Neural progenitor cell (in vitro differentiated cells): Measurements from ENCODE around the gene TYW5. TPM values are rescaled to one million over a fixed set of nuclear protein-coding genes. Genes with fewer than 3 reads are reported as not detected.
A peak's percentile ranks its signal among the peaks of the same experiment; 100 is the strongest.

Experiments used
- DNase-seq: peaks from one replicate; pipeline ENCODE4 v3.0.0-alpha.2; 2016; ENCODE audit warnings: low spot score
- H2AFZ ChIP-seq: fragments of 200-600 bp; sonication (generic); replicated peaks from 2 replicates; pipeline ENCODE4 v1.6.1; 2016; ENCODE audit warnings: antibody characterized with exemption
- H3F3A ChIP-seq: fragments of 200-600 bp; sonication (generic); 2 replicates; pipeline ENCODE4 v1.6.1; 2016; ENCODE audit warnings: antibody characterized with exemption, low read depth
- H3K27ac ChIP-seq: fragments of 200-600 bp; sonication (generic); 2 replicates; pipeline ENCODE4 v1.5.1; 2016; ENCODE audit warnings: mild to moderate bottlenecking
- H3K27me3 ChIP-seq: fragments of 200-600 bp; sonication (generic); 2 replicates; pipeline ENCODE4 v1.6.1; 2016; ENCODE audit warnings: mild to moderate bottlenecking, moderate library complexity
- H3K36me3 ChIP-seq: fragments of 200-600 bp; sonication (generic); 2 replicates; pipeline ENCODE4 v1.5.1; 2016
- H3K4me1 ChIP-seq: fragments of 200-600 bp; sonication (generic); 2 replicates; pipeline ENCODE4 v1.6.1; 2016; ENCODE audit warnings: mixed run types
- H3K4me2 ChIP-seq: fragments of 200-600 bp; sonication (generic); 2 replicates; pipeline ENCODE4 v1.6.1; 2016
- H3K4me3 ChIP-seq: fragments of 200-600 bp; sonication (generic); 2 replicates; pipeline ENCODE4 v1.5.1; 2016
- H3K79me2 ChIP-seq: fragments of 200-600 bp; sonication (generic); 2 replicates; pipeline ENCODE4 v1.6.1; 2016; ENCODE audit warnings: low read depth
- H3K9ac ChIP-seq: fragments of 200-600 bp; sonication (generic); 2 replicates; pipeline ENCODE4 v1.6.1; 2016
- H3K9me3 ChIP-seq: fragments of 200-600 bp; sonication (generic); 2 replicates; pipeline ENCODE4 v1.5.1; 2016; ENCODE audit warnings: low read depth
- H4K20me1 ChIP-seq: fragments of 200-600 bp; sonication (generic); 2 replicates; pipeline ENCODE4 v1.6.1; 2016; ENCODE audit warnings: low read depth
- H3K27ac Mint-ChIP-seq: 3 replicates; pipeline ENCODE4 v1.8.0; 2021; ENCODE audit warnings: mixed read lengths
- H3K27me3 Mint-ChIP-seq: 2 replicates; pipeline ENCODE4 v1.8.0; 2022; ENCODE audit warnings: low read depth, mild to moderate bottlenecking, inconsistent platforms, moderate library complexity, mixed read lengths; ENCODE audit not compliant: insufficient read depth
- H3K36me3 Mint-ChIP-seq: 3 replicates; pipeline ENCODE4 v1.8.0; 2021; ENCODE audit warnings: mixed read lengths
- H3K4me1 Mint-ChIP-seq: 3 replicates; pipeline ENCODE4 v1.8.0; 2021; ENCODE audit warnings: mixed read lengths
- H3K4me3 Mint-ChIP-seq: 3 replicates; pipeline ENCODE4 v1.8.0; 2021; ENCODE audit warnings: mild to moderate bottlenecking, moderate library complexity, mixed read lengths
- H3K9me3 Mint-ChIP-seq: 3 replicates; pipeline ENCODE4 v1.8.0; 2020; ENCODE audit warnings: mixed read lengths
- EZH2 ChIP-seq: fragments of 200-600 bp; sonication (generic); IDR thresholded peaks from 2 replicates; pipeline ENCODE4 v1.6.1; 2017; ENCODE audit warnings: antibody characterized with exemption, mild to moderate bottlenecking, moderate library complexity
- EZH2phosphoT487 ChIP-seq: fragments of 200-600 bp; sonication (generic); IDR thresholded peaks from 2 replicates; pipeline ENCODE4 v1.6.1; 2017; ENCODE audit warnings: antibody characterized with exemption
- total RNA-seq: library from RNA; depleted of rRNA; stranded (reverse); fragments of >200 nt; gene quantifications from 2 replicates; pipeline ENCODE4 v1.2.3, GENCODE V29; 2015; ENCODE audit warnings: low replicate concordance
- TF ChIP-seq, protein P1 (sequence below): fragments of 200-600 bp; sonication (generic); IDR thresholded peaks from 2 replicates; pipeline ENCODE4 v1.5.1; 2017; ENCODE audit warnings: antibody characterized with exemption, mild to moderate bottlenecking

TYW5 gene
- 17.1 and 25.0 TPM in 2 replicates for total RNA-seq

- H3K4me2 ChIP-seq: peak within 1 kb of the TSS; percentile 78
- H3K36me3 ChIP-seq: peaks cover 16% of the 10 kb centered on the region
- peaks cover 9% of the 10 kb centered on the region for H3K4me1 ChIP-seq
- peak within 1 kb of the TSS; percentile 96 for H3K27ac Mint-ChIP-seq
- H3K4me1 Mint-ChIP-seq: peaks cover 31% of the 10 kb centered on the region
- H3K27me3 ChIP-seq: no peaks in the 10 kb centered on the region
- H3K9me3 ChIP-seq: no peaks in the 10 kb centered on the region
- H3K36me3 Mint-ChIP-seq: peaks cover 4% of the 10 kb centered on the region
- peak within 1 kb of the TSS; percentile 98 for H2AFZ ChIP-seq
- H3K9me3 Mint-ChIP-seq: no peaks in the 10 kb centered on the region
- peaks cover 87% of the 10 kb centered on the region for H3K79me2 ChIP-seq
- DNase-seq: peak; percentile 86
- peak within 1 kb of the TSS; percentile 98 for H3K4me3 Mint-ChIP-seq
- peaks cover 20% of the 10 kb centered on the region for H3F3A ChIP-seq
- TF ChIP-seq, protein P1, sequence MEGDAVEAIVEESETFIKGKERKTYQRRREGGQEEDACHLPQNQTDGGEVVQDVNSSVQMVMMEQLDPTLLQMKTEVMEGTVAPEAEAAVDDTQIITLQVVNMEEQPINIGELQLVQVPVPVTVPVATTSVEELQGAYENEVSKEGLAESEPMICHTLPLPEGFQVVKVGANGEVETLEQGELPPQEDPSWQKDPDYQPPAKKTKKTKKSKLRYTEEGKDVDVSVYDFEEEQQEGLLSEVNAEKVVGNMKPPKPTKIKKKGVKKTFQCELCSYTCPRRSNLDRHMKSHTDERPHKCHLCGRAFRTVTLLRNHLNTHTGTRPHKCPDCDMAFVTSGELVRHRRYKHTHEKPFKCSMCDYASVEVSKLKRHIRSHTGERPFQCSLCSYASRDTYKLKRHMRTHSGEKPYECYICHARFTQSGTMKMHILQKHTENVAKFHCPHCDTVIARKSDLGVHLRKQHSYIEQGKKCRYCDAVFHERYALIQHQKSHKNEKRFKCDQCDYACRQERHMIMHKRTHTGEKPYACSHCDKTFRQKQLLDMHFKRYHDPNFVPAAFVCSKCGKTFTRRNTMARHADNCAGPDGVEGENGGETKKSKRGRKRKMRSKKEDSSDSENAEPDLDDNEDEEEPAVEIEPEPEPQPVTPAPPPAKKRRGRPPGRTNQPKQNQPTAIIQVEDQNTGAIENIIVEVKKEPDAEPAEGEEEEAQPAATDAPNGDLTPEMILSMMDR: peak; percentile 26
- TF ChIP-seq EZH2phosphoT487: no peak
- H3K27ac ChIP-seq: peak within 1 kb of the TSS; percentile 98
- H3K4me3 ChIP-seq: peak within 1 kb of the TSS; percentile 74
- H3K27me3 Mint-ChIP-seq: no peaks in the 10 kb centered on the region
- H3K9ac ChIP-seq: peak within 1 kb of the TSS; percentile 92
- peaks cover 4% of the 10 kb centered on the region for H4K20me1 ChIP-seq
These were observed at the start of gene TYW5, which contains the start of gene MAIP1 for GRCh38 chr2:199955339-199956061. TYW5 (minus strand) TSS chr2:199955491; CDS start chr2:199955470, 21 bp downstream. MAIP1 (plus strand) TSS chr2:199955582; CDS start chr2:199955799, 217 bp downstream.

GRCh38 chr2:200003444-200003843 is 48.2 kb upstream of the TYW5 start:
- Histone ChIP-seq H3K9ac (no peak overlapping the region), H2AFZ (peak overlapping the region; percentile 65), H3K9me3 (no peaks in the 10 kb centered on the region), H3K27ac (no peak overlapping the region), H4K20me1 (no peaks in the 10 kb centered on the region), H3K27me3 (no peaks in the 10 kb centered on the region), H3F3A (no peaks in the 10 kb centered on the region), H3K4me2 (peak overlapping the region; percentile 32), H3K79me2 (no peaks in the 10 kb centered on the region), H3K36me3 (no peaks in the 10 kb centered on the region), H3K4me1 (peaks cover 16% of the 10 kb centered on the region), H3K4me3 (no peak overlapping the region)
- peak; percentile 4 for DNase-seq
- TF ChIP-seq EZH2phosphoT487 (no peak), EZH2 (no peak)
- TF ChIP-seq, protein P1: no peak
- no peaks in the 10 kb centered on the region for H3K36me3 Mint-ChIP-seq
- peak overlapping the region; percentile 90 for H3K27ac Mint-ChIP-seq
- H3K4me3 Mint-ChIP-seq: no peak overlapping the region
- H3K9me3 Mint-ChIP-seq: peaks cover 10% of the 10 kb centered on the region
- no peaks in the 10 kb centered on the region for H3K27me3 Mint-ChIP-seq
- peaks cover 13% of the 10 kb centered on the region for H3K4me1 Mint-ChIP-seq

- Histone ChIP-seq H2AFZ (no peak overlapping the region), H3K27me3 (no peaks in the 10 kb centered on the region), H3K4me1 (peaks cover 16% of the 10 kb centered on the region), H3K9me3 (no peaks in the 10 kb centered on the region), H4K20me1 (no peaks in the 10 kb centered on the region), H3F3A (no peaks in the 10 kb centered on the region), H3K27ac (no peak overlapping the region), H3K4me2 (no peak overlapping the region), H3K9ac (no peak overlapping the region), H3K4me3 (no peak overlapping the region), H3K36me3 (no peaks in the 10 kb centered on the region), H3K79me2 (no peaks in the 10 kb centered on the region)
- Mint-ChIP-seq H3K4me1 (peaks cover 13% of the 10 kb centered on the region), H3K9me3 (peaks cover 6% of the 10 kb centered on the region), H3K27me3 (peaks cover 4% of the 10 kb centered on the region), H3K27ac (no peak overlapping the region), H3K36me3 (no peaks in the 10 kb centered on the region), H3K4me3 (no peak overlapping the region)
- DNase-seq: no peak
- TF ChIP-seq EZH2phosphoT487 (no peak), EZH2 (no peak)
- TF ChIP-seq, protein P1: no peak
These were observed 45.3 kb upstream of the TYW5 start for GRCh38 chr2:200000444-200001163.
